ENCODE measurements around the gene TPRX1.

DNA sequence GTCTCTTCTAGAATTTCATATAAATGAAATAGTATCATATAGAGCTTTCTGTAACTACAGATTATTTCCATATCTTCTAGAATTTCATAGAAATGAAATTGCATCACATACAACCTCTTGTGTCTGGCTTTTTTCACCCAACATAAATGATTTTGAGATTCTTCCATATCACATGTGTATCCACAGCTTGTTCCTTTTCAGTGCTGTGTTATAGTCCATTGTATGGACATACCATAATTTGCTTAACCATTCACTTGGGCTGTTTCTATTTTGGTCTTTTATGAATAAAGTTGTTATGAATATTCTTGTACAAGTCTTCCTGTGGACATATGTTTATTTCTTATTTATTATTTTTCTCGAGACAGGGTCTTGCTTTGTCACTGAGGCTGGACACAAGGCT, 11.7 kb downstream of the TPRX1 start:
- TF ChIP-seq CTCF (IDR thresholded peaks at IDR 0.05) (no peak), POLR2A (IDR thresholded peaks at IDR 0.05) (no peak)

Data from stomach (tissue), 4 donors.